Measurements from ENCODE around the gene HCN2.

HCN2 gene

GRCh38 chr19:542173-542866 lies 47.4 kb upstream of the HCN2 start:
- H3K4me2 ChIP-seq (ENCODE audit: low read length) = no peak overlapping the region
- H3K27ac ChIP-seq (ENCODE audit: low read depth, low read length, poor library complexity, severe bottlenecking) = no peak overlapping the region
- no peak overlapping the region for H2AFZ ChIP-seq (ENCODE audit: low read length)
- H3F3A ChIP-seq (ENCODE audit: insufficient read depth, low read length) = no peaks in the 10 kb centered on the region
- no peaks in the 10 kb centered on the region for H3K9me3 ChIP-seq (ENCODE audit: low read length)
- H3K79me2 ChIP-seq (ENCODE audit: insufficient read depth, low read length) = no peaks in the 10 kb centered on the region
- peaks cover 3% of the 10 kb centered on the region; the same call in 1 of the 2 replicates for H3K36me3 ChIP-seq (ENCODE audit: insufficient read depth, low read length)
- no peaks in the 10 kb centered on the region for H4K20me1 ChIP-seq (ENCODE audit: insufficient read depth, low read length)
- no peak overlapping the region for H3K4me3 ChIP-seq (ENCODE audit: low read depth, low read length, poor library complexity, severe bottlenecking)
- no peaks in the 10 kb centered on the region for H3K27me3 ChIP-seq (ENCODE audit: insufficient read depth, low read length)
- H3K9me2 ChIP-seq (ENCODE audit: low read depth, low read length) = no peaks in the 10 kb centered on the region
- H3K9ac ChIP-seq (ENCODE audit: low read length) = no peak overlapping the region
- H3K4me1 ChIP-seq (ENCODE audit: insufficient read depth, low read length, severe bottlenecking) = peaks cover 10% of the 10 kb centered on the region
- TF ChIP-seq, protein P1, sequence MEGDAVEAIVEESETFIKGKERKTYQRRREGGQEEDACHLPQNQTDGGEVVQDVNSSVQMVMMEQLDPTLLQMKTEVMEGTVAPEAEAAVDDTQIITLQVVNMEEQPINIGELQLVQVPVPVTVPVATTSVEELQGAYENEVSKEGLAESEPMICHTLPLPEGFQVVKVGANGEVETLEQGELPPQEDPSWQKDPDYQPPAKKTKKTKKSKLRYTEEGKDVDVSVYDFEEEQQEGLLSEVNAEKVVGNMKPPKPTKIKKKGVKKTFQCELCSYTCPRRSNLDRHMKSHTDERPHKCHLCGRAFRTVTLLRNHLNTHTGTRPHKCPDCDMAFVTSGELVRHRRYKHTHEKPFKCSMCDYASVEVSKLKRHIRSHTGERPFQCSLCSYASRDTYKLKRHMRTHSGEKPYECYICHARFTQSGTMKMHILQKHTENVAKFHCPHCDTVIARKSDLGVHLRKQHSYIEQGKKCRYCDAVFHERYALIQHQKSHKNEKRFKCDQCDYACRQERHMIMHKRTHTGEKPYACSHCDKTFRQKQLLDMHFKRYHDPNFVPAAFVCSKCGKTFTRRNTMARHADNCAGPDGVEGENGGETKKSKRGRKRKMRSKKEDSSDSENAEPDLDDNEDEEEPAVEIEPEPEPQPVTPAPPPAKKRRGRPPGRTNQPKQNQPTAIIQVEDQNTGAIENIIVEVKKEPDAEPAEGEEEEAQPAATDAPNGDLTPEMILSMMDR (IDR thresholded peaks at IDR 0.05; ENCODE audit: low read length) = no peak
- no peak for TF ChIP-seq EZH2 (IDR thresholded peaks at IDR 0.05; ENCODE audit: borderline replicate concordance, low read length)

DNA sequence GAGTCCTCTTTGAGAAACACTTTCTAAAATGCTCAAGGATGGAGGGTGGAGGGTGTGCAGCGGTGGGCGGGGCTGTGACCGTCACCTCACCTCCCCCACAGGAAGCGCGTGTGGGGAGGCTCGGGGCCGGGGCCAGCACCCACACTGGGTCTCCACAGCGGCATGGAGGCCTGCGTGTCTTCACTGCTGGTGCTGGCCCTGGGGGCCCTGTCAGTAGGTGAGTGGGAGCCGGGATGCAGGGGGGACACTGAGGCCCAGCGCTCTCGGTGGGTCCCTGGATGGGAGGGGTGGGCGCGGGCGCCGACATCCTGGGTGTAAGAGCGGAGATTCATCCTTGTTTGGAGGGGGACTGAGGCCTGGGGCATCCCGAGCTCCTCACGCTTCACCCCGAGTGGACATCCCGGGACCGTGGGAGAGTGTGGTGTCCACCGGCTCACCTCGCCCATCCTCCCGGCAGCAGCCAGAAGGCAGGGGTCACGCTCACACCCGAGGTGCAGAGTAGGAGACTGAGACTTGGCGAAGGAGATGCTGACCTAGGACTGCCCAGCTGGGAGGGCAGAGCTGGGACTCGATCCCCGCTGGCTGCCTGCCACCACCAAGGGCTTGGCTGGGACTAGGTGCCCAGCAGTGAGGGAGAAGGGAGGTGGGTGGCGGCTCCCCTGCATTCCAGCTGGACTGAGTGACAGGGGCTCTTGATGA lies 45.6 kb upstream of the HCN2 start, which contains the start of gene GZMM:
Gene GZMM (plus strand): TSS at position 144 of the 699 bp plus-strand sequence. CDS start 19 bp downstream, at position 163.
- no peak for TF ChIP-seq EZH2 (IDR thresholded peaks at IDR 0.05; ENCODE audit: borderline replicate concordance, low read length)
- TF ChIP-seq, protein P1 (IDR thresholded peaks at IDR 0.05; ENCODE audit: low read length) = no peak
- Histone ChIP-seq H3F3A (ENCODE audit: insufficient read depth, low read length) (no peaks in the 10 kb centered on the region), H3K79me2 (ENCODE audit: insufficient read depth, low read length) (no peaks in the 10 kb centered on the region), H4K20me1 (ENCODE audit: insufficient read depth, low read length) (no peaks in the 10 kb centered on the region), H2AFZ (ENCODE audit: low read length) (no peak within 1 kb of the TSS), H3K9ac (ENCODE audit: low read length) (peak within 1 kb of the TSS; percentile 23; the same call in 1 of the 2 replicates), H3K27ac (ENCODE audit: low read depth, low read length, poor library complexity, severe bottlenecking) (no peak within 1 kb of the TSS), H3K27me3 (ENCODE audit: insufficient read depth, low read length) (no peaks in the 10 kb centered on the region), H3K4me2 (ENCODE audit: low read length) (peak within 1 kb of the TSS; percentile 60), H3K4me1 (ENCODE audit: insufficient read depth, low read length, severe bottlenecking) (peaks cover 10% of the 10 kb centered on the region), H3K9me2 (ENCODE audit: low read depth, low read length) (no peaks in the 10 kb centered on the region), H3K36me3 (ENCODE audit: insufficient read depth, low read length) (peaks cover 3% of the 10 kb centered on the region; the same call in 1 of the 2 replicates), H3K4me3 (ENCODE audit: low read depth, low read length, poor library complexity, severe bottlenecking) (peak within 1 kb of the TSS; percentile 25), H3K9me3 (ENCODE audit: low read length) (no peaks in the 10 kb centered on the region)

DNA sequence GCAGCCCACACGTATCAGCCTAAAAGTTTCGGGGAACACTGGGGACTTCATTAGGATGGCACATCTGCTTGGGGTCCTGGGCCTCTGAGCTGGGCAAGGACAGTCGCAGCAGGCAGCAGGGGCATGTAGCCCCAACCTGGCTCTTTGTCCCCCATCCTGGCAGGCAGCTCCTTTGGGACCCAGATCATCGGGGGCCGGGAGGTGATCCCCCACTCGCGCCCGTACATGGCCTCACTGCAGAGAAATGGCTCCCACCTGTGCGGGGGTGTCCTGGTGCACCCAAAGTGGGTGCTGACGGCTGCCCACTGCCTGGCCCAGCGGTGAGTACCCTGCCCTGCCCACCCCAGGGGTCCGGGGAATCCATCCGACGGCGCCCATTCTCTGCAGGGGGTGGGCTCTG lies 42.6 kb upstream of the HCN2 start:
- Histone ChIP-seq H3K4me2 (ENCODE audit: low read length) (no peak overlapping the region), H3K4me3 (ENCODE audit: low read depth, low read length, poor library complexity, severe bottlenecking) (no peak overlapping the region), H3K9me2 (ENCODE audit: low read depth, low read length) (no peaks in the 10 kb centered on the region), H3K27me3 (ENCODE audit: insufficient read depth, low read length) (no peaks in the 10 kb centered on the region), H3K79me2 (ENCODE audit: insufficient read depth, low read length) (no peaks in the 10 kb centered on the region), H4K20me1 (ENCODE audit: insufficient read depth, low read length) (no peaks in the 10 kb centered on the region), H3K27ac (ENCODE audit: low read depth, low read length, poor library complexity, severe bottlenecking) (no peak overlapping the region), H3K4me1 (ENCODE audit: insufficient read depth, low read length, severe bottlenecking) (peaks cover 10% of the 10 kb centered on the region), H3K9me3 (ENCODE audit: low read length) (no peaks in the 10 kb centered on the region), H3K36me3 (ENCODE audit: insufficient read depth, low read length) (no peaks in the 10 kb centered on the region; the same call in 1 of the 2 replicates), H2AFZ (ENCODE audit: low read length) (no peak overlapping the region), H3F3A (ENCODE audit: insufficient read depth, low read length) (no peaks in the 10 kb centered on the region), H3K9ac (ENCODE audit: low read length) (no peak overlapping the region)
- TF ChIP-seq, protein P1 (IDR thresholded peaks at IDR 0.05; ENCODE audit: low read length) = no peak
- no peak for TF ChIP-seq EZH2 (IDR thresholded peaks at IDR 0.05; ENCODE audit: borderline replicate concordance, low read length)

Data from OCI-LY1 (cell line).